ENCODE data around the gene ELMO1. TPM values are rescaled to one million over a fixed set of nuclear protein-coding genes. Genes with fewer than 3 reads are reported as not detected.

ELMO1 gene
- total and polyA plus RNA-seq, 2 donors from 2014 or later = 6.0 to 35.4 TPM

GRCh38 chr7:37379546-37380277, 69.0 kb downstream of the ELMO1 start:
- intact Hi-C loops (cut with DNase I) = no loop called here
- Histone ChIP-seq H3K27me3 (ENCODE audit: control insufficient read depth, insufficient read depth, low read length) (no peaks in the 10 kb centered on the region), H3K4me3 (ENCODE audit: low read length in 3 of 3) (no peak overlapping the region), H3K36me3 (ENCODE audit: control insufficient read depth in 2 of 3, insufficient read depth in 3 of 3, low read length in 3 of 3) (no peaks in the 10 kb centered on the region), H3K4me1 (ENCODE audit: control insufficient read depth in 2 of 3, insufficient read depth in 2 of 3, low read depth in 1 of 3, low read length in 3 of 3) (no peaks in the 10 kb centered on the region), H3K9ac (ENCODE audit: low read length in 3 of 3) (no peak overlapping the region), H3K9me3 (ENCODE audit: control insufficient read depth in 2 of 3, insufficient read depth in 1 of 3, low read length in 3 of 3) (peaks cover 0 to 7% (median 3%) of the 10 kb centered on the region in 3 donors), H3K27ac (ENCODE audit: low read depth in 2 of 2, low read length in 2 of 2) (no peak overlapping the region)
- no peak for TF ChIP-seq CTCF (IDR thresholded peaks at IDR 0.05; ENCODE audit: borderline replicate concordance, extremely low read depth, insufficient read depth)
- FAIRE-seq (no peak), DNase-seq (no peak)

- H3K36me3 ChIP-seq (ENCODE audit: control insufficient read depth in 2 of 3, insufficient read depth in 3 of 3, low read length in 3 of 3) = no peaks in the 10 kb centered on the region
- H3K4me3 ChIP-seq (ENCODE audit: low read length in 3 of 3) = no peak overlapping the region
- no peak for TF ChIP-seq CTCF (IDR thresholded peaks at IDR 0.05; ENCODE audit: borderline replicate concordance, extremely low read depth, insufficient read depth)
- H3K27me3 ChIP-seq (ENCODE audit: control insufficient read depth, insufficient read depth, low read length) = no peaks in the 10 kb centered on the region
- H3K9ac ChIP-seq (ENCODE audit: low read length in 3 of 3) = no peak overlapping the region
- H3K9me3 ChIP-seq (ENCODE audit: control insufficient read depth in 2 of 3, insufficient read depth in 1 of 3, low read length in 3 of 3) = peaks cover 0 to 7% (median 3%) of the 10 kb centered on the region in 3 donors
- no peak for DNase-seq
- intact Hi-C loops (cut with DNase I) = no loop called here
- H3K4me1 ChIP-seq (ENCODE audit: control insufficient read depth in 2 of 3, insufficient read depth in 2 of 3, low read depth in 1 of 3, low read length in 3 of 3) = no peaks in the 10 kb centered on the region
- no peak for FAIRE-seq
- H3K27ac ChIP-seq (ENCODE audit: low read depth in 2 of 2, low read length in 2 of 2) = no peak overlapping the region
These were observed 71.4 kb downstream of the ELMO1 start for GRCh38 chr7:37377231-37377630.

GRCh38 chr7:37376386-37376785, 72.3 kb downstream of the ELMO1 start:
- no peak overlapping the region for H3K9ac ChIP-seq (ENCODE audit: low read length in 3 of 3)
- no peak overlapping the region for H3K4me3 ChIP-seq (ENCODE audit: low read length in 3 of 3)
- H3K36me3 ChIP-seq (ENCODE audit: control insufficient read depth in 2 of 3, insufficient read depth in 3 of 3, low read length in 3 of 3) = no peaks in the 10 kb centered on the region
- H3K9me3 ChIP-seq (ENCODE audit: control insufficient read depth in 2 of 3, insufficient read depth in 1 of 3, low read length in 3 of 3) = peaks cover 0 to 7% (median 3%) of the 10 kb centered on the region in 3 donors
- no peaks in the 10 kb centered on the region for H3K27me3 ChIP-seq (ENCODE audit: control insufficient read depth, insufficient read depth, low read length)
- H3K27ac ChIP-seq (ENCODE audit: low read depth in 2 of 2, low read length in 2 of 2) = no peak overlapping the region
- no peak for FAIRE-seq
- DNase-seq = no peak
- no peaks in the 10 kb centered on the region for H3K4me1 ChIP-seq (ENCODE audit: control insufficient read depth in 2 of 3, insufficient read depth in 2 of 3, low read depth in 1 of 3, low read length in 3 of 3)
- intact Hi-C loops (cut with DNase I) = no loop called here
- TF ChIP-seq CTCF (IDR thresholded peaks at IDR 0.05; ENCODE audit: borderline replicate concordance, extremely low read depth, insufficient read depth) = no peak

Measured in kidney (tissue), 14 donors.